Peyer's patch (tissue), 4 donors: ENCODE data around the gene PNPLA5. TPM values are rescaled to one million over a fixed set of nuclear protein-coding genes. Genes with fewer than 3 reads are reported as not detected.
"Not testable (repeated sequence)": the region's sequence is repeated elsewhere in the genome, so short reads cannot be mapped to it uniquely, and the experiment has no call there.

Experiments used
- DNase-seq, 3 donors: peaks; one replicate each; pipeline ENCODE4 v3.0.0-alpha.2; 2017 to 2019
- H3K27ac ChIP-seq, 4 donors: fragments of 200-600 bp; sonication (generic); one replicate each; pipeline ENCODE4 v1.5.1; 2016 to 2019
- H3K27me3 ChIP-seq, 2 donors: fragments of 200-600 bp; sonication (generic); one replicate each; pipeline ENCODE4 v1.5.1; 2019
- H3K36me3 ChIP-seq, 3 donors: fragments of 200-600 bp; sonication (generic); one replicate each; pipeline ENCODE4 v1.5.1; 2016 to 2019
- H3K4me1 ChIP-seq, 4 donors: fragments of 200-600 bp; sonication (generic); one replicate each; pipeline ENCODE4 v1.5.1; 2016 to 2019
- H3K4me3 ChIP-seq, 4 donors: fragments of 200-600 bp; sonication (generic); 1 replicate in 3 of 4; 2 replicates in 1 of 4; pipeline ENCODE4 v1.5.1; 2016 to 2019; ENCODE audit warnings: mild to moderate bottlenecking in 1 of 4
- H3K9me3 ChIP-seq, 4 donors: fragments of 200-600 bp; sonication (generic); one replicate each; pipeline ENCODE4 v1.5.1; 2016 to 2019; ENCODE audit warnings: mild to moderate bottlenecking in 1 of 4
- POLR2A ChIP-seq, 2 donors: fragments of 450-650 bp; IDR thresholded peaks; one replicate each; pipeline ENCODE4 v1.5.1; 2017; ENCODE audit warnings: antibody characterized with exemption in 2 of 2, mild to moderate bottlenecking in 2 of 2, moderate library complexity in 2 of 2
- total RNA-seq, 4 donors: library from RNA; depleted of rRNA; stranded (reverse); fragments of >200 nt; gene quantifications; one replicate each; pipeline ENCODE4 v1.1.0, GENCODE V29; 2016
- TF ChIP-seq, protein P1 (sequence below), 6 experiments: fragments of 450-650 bp in 4 of 6; fragments of 200-600 bp in 2 of 6; sonication (generic) in 1 of 6; IDR thresholded peaks; one replicate each; pipeline ENCODE4 v1.5.1; 2017 to 2019; ENCODE audit warnings: antibody characterized with exemption in 6 of 6, mild to moderate bottlenecking in 3 of 6, moderate library complexity in 1 of 6

Gene PNPLA5
- total RNA-seq, 4 donors from 2014 or later, result not detected

DNA sequence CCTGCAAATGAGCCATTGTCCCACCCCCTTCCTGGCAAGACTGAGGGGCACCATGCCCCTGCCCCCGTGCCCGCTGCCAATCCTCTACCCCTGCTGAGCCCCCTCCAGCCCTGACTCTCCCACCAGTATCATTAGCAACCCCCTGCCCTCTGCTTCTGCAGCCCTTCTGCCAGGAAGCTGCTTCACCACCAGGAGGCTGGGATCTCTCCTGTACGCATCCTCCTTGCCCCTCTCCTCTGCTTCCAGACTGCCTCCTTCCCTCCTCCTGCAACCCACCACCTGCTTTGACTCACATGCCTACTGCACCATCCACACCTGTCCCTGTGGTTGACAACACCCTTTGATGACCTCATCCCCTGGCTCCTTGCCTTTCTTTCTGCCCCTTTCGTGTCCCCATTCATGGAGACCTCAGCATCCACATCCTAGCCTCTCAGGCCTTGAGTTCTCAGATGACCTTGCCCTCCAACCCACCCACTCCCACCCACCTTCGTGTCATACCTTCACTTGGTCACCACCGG, 18.4 kb upstream of the PNPLA5 start:
- Histone ChIP-seq H3K9me3 (no peaks in the 10 kb centered on the region), H3K4me3 (no peak overlapping the region), H3K4me1 (no peaks in the 10 kb centered on the region), H3K36me3 (no peaks in the 10 kb centered on the region), H3K27me3 (no peaks in the 10 kb centered on the region), H3K27ac (no peak overlapping the region)
- no peak for DNase-seq
- no peak for TF ChIP-seq POLR2A (IDR thresholded peaks at IDR 0.05)
- TF ChIP-seq, protein P1, sequence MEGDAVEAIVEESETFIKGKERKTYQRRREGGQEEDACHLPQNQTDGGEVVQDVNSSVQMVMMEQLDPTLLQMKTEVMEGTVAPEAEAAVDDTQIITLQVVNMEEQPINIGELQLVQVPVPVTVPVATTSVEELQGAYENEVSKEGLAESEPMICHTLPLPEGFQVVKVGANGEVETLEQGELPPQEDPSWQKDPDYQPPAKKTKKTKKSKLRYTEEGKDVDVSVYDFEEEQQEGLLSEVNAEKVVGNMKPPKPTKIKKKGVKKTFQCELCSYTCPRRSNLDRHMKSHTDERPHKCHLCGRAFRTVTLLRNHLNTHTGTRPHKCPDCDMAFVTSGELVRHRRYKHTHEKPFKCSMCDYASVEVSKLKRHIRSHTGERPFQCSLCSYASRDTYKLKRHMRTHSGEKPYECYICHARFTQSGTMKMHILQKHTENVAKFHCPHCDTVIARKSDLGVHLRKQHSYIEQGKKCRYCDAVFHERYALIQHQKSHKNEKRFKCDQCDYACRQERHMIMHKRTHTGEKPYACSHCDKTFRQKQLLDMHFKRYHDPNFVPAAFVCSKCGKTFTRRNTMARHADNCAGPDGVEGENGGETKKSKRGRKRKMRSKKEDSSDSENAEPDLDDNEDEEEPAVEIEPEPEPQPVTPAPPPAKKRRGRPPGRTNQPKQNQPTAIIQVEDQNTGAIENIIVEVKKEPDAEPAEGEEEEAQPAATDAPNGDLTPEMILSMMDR (IDR thresholded peaks at IDR 0.05), result no peak

DNA sequence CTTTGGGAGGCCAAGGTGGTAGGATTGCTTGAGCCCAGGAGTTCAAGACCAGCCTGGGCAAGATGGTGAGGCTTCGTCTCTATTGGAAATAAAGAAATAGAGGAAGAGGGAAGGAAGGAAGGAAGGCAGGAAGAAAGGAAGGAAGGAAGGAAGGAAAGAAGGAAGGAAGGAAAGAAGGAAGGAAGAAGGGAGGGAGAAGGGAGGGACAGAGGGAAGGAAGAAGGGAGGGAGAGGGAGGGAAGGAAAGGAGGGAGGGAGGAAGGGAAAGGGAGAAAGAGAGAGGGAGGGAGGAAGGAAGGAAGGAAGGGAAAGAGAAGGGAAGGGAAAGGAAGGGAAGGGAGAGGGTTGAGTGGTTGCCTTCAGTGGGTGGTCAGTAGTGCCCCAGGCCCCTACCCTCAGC, 17.9 kb upstream of the PNPLA5 start:
- Histone ChIP-seq H3K4me1 (no peaks in the 10 kb centered on the region), H3K27ac (no peak overlapping the region), H3K27me3 (no peaks in the 10 kb centered on the region), H3K36me3 (no peaks in the 10 kb centered on the region), H3K9me3 (no peaks in the 10 kb centered on the region), H3K4me3 (no peak overlapping the region)
- TF ChIP-seq, protein P1 (IDR thresholded peaks at IDR 0.05), result no peak
- no peak for TF ChIP-seq POLR2A (IDR thresholded peaks at IDR 0.05)
- DNase-seq, result no peak

- Histone ChIP-seq H3K27ac (no peak overlapping the region), H3K27me3 (no peaks in the 10 kb centered on the region), H3K4me3 (no peak overlapping the region), H3K36me3 (no peaks in the 10 kb centered on the region), H3K4me1 (no peaks in the 10 kb centered on the region), H3K9me3 (no peaks in the 10 kb centered on the region)
- TF ChIP-seq, protein P1 (IDR thresholded peaks at IDR 0.05), result no peak
- TF ChIP-seq POLR2A (IDR thresholded peaks at IDR 0.05), result no peak
- no peak for DNase-seq
These were observed 13.9 kb upstream of the PNPLA5 start for GRCh38 chr22:43905681-43906080.

- TF ChIP-seq, protein P1 (IDR thresholded peaks at IDR 0.05), result peak in 3 of 6 experiments; percentile 18 to 25 (median 22)
- not testable (repeated sequence) for H3K4me1 ChIP-seq, H3K4me3 ChIP-seq, H3K36me3 ChIP-seq, H3K27me3 ChIP-seq, H3K9me3 ChIP-seq, H3K27ac ChIP-seq
- peak in 1 of 3 donors; percentile 77 for DNase-seq
These were observed 12.6 kb upstream of the PNPLA5 start for GRCh38 chr22:43904412-43904811.

DNA sequence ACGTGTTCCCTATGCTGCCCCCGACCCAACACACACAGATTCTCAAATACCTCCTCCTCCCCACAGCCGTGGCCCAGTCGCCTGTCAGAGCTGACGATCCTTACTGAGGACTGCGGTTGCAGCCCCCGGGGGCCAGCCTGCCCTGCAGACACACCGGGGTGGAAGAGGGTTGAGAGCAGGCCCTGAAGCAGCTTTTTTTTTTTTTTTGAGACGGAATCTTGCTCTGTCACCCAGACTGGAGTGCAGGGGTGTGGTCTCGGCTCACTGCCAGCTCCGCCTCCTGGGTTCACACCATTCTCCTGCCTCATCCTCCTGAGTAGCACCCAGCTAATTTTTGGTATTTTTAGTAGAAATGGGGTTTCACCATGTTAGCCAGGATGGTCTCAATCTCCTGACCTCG, 11.2 kb upstream of the PNPLA5 start:
- H3K36me3 ChIP-seq, H3K9me3 ChIP-seq, DNase-seq, H3K27me3 ChIP-seq, H3K27ac ChIP-seq, H3K4me3 ChIP-seq, H3K4me1 ChIP-seq: not testable (repeated sequence)

GRCh38 chr22:43901976-43902643, 10.3 kb upstream of the PNPLA5 start:
- TF ChIP-seq, protein P1 (IDR thresholded peaks at IDR 0.05), result no peak
- no peak for TF ChIP-seq POLR2A (IDR thresholded peaks at IDR 0.05)
- Histone ChIP-seq H3K4me3 (no peak overlapping the region), H3K9me3 (no peaks in the 10 kb centered on the region), H3K4me1 (no peaks in the 10 kb centered on the region), H3K36me3 (no peaks in the 10 kb centered on the region), H3K27me3 (no peaks in the 10 kb centered on the region), H3K27ac (no peak overlapping the region)
- DNase-seq, result no peak
